GM13977 (cell line): Measurements from ENCODE around the gene ILF3.

Experiments used
- DNase-seq: peaks from one replicate; pipeline ENCODE4 v3.0.0; 2012; ENCODE audit warnings: low spot score
- in situ Hi-C: fragments of 300-500 bp; cut with MboI; formaldehyde crosslinking; loops from one replicate; pipeline ENCODE4 v1.12.0; 2022; ENCODE audit warnings: low sequenced_read_pairs, low pct_unique_long_range_greater_than_20kb, mixed read lengths, inconsistent platforms; ENCODE audit not compliant: unreplicated experiment
- TF ChIP-seq, protein P1 (sequence below): IDR thresholded peaks from 2 replicates; pipeline ENCODE4 v1.5.1; 2012; ENCODE audit warnings: mild to moderate bottlenecking, control low read depth; ENCODE audit not compliant: insufficient read depth; ENCODE audit errors: extremely low read depth, missing control alignments

Gene ILF3

DNA sequence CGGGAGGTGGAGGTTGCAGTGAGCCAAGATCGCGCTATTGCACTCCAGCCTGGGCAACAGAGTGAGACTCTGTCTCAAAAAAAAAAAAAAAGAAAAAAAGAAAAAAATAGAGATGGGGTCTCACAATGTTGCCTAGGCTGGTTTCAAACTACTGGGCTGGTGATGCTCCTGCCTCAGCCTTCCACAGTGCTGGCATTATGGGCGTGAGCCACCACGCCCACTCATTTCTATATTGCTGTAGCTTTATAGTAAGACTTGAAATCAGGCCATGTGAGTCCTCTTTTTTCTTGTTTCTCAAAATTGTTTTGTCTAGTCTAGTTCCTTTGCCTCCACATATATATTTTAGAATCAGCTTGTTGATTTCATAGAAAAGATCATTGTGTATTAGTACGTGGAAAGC is 82.0 kb downstream of the ILF3 start:
- TF ChIP-seq, protein P1, sequence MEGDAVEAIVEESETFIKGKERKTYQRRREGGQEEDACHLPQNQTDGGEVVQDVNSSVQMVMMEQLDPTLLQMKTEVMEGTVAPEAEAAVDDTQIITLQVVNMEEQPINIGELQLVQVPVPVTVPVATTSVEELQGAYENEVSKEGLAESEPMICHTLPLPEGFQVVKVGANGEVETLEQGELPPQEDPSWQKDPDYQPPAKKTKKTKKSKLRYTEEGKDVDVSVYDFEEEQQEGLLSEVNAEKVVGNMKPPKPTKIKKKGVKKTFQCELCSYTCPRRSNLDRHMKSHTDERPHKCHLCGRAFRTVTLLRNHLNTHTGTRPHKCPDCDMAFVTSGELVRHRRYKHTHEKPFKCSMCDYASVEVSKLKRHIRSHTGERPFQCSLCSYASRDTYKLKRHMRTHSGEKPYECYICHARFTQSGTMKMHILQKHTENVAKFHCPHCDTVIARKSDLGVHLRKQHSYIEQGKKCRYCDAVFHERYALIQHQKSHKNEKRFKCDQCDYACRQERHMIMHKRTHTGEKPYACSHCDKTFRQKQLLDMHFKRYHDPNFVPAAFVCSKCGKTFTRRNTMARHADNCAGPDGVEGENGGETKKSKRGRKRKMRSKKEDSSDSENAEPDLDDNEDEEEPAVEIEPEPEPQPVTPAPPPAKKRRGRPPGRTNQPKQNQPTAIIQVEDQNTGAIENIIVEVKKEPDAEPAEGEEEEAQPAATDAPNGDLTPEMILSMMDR = no peak
- in situ Hi-C loops = no loop called here
- no peak for DNase-seq

DNA sequence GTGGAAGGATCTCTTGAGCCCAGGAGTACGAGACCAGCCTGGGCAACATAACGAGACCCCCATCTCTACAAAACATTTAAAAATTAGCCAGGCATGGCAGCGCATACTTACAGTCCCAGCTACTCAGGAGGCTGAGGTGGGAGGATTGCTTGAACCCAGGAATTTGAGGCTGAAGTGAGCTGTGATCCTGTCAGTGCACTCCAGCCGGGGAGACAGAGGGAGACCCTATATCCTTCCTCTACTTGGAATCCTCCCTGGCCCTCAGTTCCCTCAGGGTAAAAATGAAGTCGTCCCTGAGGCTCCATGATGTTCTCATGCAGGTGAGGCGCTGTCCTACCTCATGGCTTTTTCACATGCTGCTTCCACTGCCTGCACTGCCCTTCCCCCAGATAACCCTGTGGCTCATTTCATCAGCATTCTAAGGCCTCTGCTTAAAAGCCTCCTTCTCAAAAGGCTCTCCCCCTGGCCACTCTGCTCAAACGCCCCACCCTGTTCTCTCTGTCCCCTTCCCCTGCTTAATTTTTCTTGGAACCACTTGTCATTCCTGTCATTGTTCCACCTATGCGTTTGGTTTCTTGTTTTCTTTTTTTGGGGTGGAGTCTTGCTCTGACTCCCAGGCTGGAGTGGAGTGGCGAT is 82.9 kb downstream of the ILF3 start:
- in situ Hi-C loops = no loop called here
- no peak for DNase-seq
- TF ChIP-seq, protein P1 = no peak

DNA sequence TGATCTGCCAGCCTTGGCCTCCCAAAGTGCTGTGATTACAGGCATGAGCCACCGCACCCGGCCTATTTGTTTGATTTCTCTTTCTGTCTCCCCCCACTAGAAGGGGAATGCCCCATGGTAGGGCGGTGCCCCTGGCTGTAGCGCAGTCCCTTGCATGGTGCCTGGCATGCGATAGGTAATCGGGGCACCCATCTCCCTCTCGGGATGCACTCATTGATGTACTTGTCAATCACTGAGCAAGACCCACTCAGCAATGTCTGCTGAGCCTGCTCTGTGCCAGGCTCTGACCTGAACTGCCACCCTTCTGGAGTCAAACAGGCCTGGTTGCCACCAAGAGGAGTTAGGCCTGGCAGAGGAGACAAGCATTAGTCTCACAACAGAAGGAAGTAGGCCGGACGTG is 83.6 kb downstream of the ILF3 start:
- DNase-seq = no peak
- TF ChIP-seq, protein P1 = no peak

DNA sequence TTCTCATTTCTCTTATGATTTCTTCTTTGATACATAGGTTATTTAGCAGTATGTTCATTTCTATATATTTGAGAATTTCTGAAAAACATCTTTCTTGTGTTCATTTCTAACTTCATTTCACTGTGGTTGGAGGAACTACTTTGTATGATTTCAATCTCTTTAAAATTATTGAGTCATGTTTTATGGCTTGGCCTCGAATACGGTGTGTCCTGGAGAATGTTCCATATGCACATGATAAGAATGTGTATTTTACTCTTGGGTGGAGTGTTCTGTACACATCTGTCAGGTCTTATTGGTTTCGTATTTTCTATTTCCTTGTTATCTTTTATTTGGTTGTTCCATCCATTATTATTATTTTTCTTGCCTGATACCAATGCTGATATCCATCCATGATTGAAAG is 86.7 kb downstream of the ILF3 start:
- in situ Hi-C loops = no loop called here
- TF ChIP-seq, protein P1 = no peak
- DNase-seq = no peak

More for the DNA sequence above, 83.6 kb downstream of the ILF3 start:
- in situ Hi-C loops = no loop called here
